Erythroblast (primary cell): ENCODE measurements around the gene NHLH1.

Experiments used
- GATA1 ChIP-seq: IDR thresholded peaks from 2 replicates; pipeline ENCODE4 v1.6.1; 2011; ENCODE audit warnings: low read depth, mild to moderate bottlenecking, control low read depth, low read length, moderate library complexity
- POLR2A ChIP-seq: IDR thresholded peaks from 2 replicates; pipeline ENCODE4 v1.6.1; 2011; ENCODE audit warnings: mild to moderate bottlenecking, low read length

DNA sequence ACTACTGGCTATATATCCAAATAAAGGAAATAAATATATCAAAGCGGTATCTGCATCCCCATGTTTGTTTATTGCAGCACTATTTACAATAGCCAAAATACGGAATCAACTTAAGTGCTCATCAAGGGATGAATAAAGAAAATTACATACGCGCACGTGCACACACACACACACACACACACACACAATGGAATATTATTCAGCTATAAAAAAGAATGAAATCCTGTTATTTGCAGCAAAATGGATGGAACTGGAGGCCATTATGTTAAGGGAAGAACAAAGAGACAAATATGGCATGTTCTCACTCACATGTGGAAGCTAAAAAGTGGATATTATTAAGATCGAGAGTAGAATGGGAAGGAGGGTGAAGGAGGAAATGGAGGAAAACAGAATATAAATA is 44.0 kb upstream of the NHLH1 start:
- no peak for TF ChIP-seq POLR2A
- no peak for TF ChIP-seq GATA1
